Cardiac muscle cell (in vitro differentiated cells and primary cell): Measurements from ENCODE around the gene DSG2. TPM values are rescaled to one million over a fixed set of nuclear protein-coding genes. Genes with fewer than 3 reads are reported as not detected.

ENCODE experiments used
- DNase-seq, 2 donors: peaks; one replicate each; pipeline versions ENCODE4 v3.0.0 to v3.0.0-alpha.2; 2010 to 2017; ENCODE audit warnings: low read depth in 1 of 2, low spot score in 1 of 2
- H3K27ac ChIP-seq: fragments of 200-600 bp; sonication (generic); 2 replicates; pipeline ENCODE4 v1.5.1; 2016
- H3K27me3 ChIP-seq: fragments of 200-600 bp; sonication (generic); 2 replicates; pipeline ENCODE4 v1.6.0; 2016; ENCODE audit warnings: control low read depth
- H3K36me3 ChIP-seq: fragments of 200-600 bp; sonication (generic); 2 replicates; pipeline ENCODE4 v1.5.1; 2016; ENCODE audit warnings: control low read depth
- H3K4me1 ChIP-seq: fragments of 200-600 bp; sonication (generic); 2 replicates; pipeline ENCODE4 v1.8.1; 2017; ENCODE audit warnings: low read depth, mild to moderate bottlenecking, mixed run types
- H3K4me3 ChIP-seq: fragments of 200-600 bp; sonication (generic); 2 replicates; pipeline ENCODE4 v1.5.1; 2016; ENCODE audit warnings: mild to moderate bottlenecking
- H3K9me3 ChIP-seq: fragments of 200-600 bp; sonication (generic); 2 replicates; pipeline ENCODE4 v1.5.1; 2017; ENCODE audit warnings: low read depth, mild to moderate bottlenecking, control low read depth
- CTCF ChIP-seq: IDR thresholded peaks from 2 replicates; pipeline ENCODE4 v1.5.1; 2012; ENCODE audit warnings: low read depth, mild to moderate bottlenecking, low read length
- polyA plus RNA-seq: library from polyadenylated mRNA; unstranded; fragments of >200 nt; fragmentation: Nextera tagmentation; extraction: Ambion mirVana; gene quantifications from 2 replicates; pipeline ENCODE4 v1.2.1, GENCODE V29; 2016
- total RNA-seq: library from RNA; depleted of rRNA; stranded (reverse); fragments of >200 nt; gene quantifications from 2 replicates; pipeline ENCODE4 v1.2.3, GENCODE V29; 2016

Gene DSG2
- total and polyA plus RNA-seq, 2 experiments from 2014 or later: 34.1 to 45.3 TPM

- H3K4me3 ChIP-seq: no peak overlapping the region
- no peak overlapping the region for H3K27ac ChIP-seq
- peak in 1 of 2 donors; percentile 79 for DNase-seq
- TF ChIP-seq CTCF: no peak
- H3K36me3 ChIP-seq: no peaks in the 10 kb centered on the region
- H3K9me3 ChIP-seq: no peaks in the 10 kb centered on the region
- H3K4me1 ChIP-seq: peaks cover 12% of the 10 kb centered on the region
- H3K27me3 ChIP-seq: no peaks in the 10 kb centered on the region
These were observed 10.5 kb upstream of the DSG2 start for GRCh38 chr18:31487246-31488015.

GRCh38 chr18:31489311-31489710, 8.7 kb upstream of the DSG2 start:
- H3K27ac ChIP-seq: no peak overlapping the region
- DNase-seq: no peak
- H3K9me3 ChIP-seq: no peaks in the 10 kb centered on the region
- no peaks in the 10 kb centered on the region for H3K27me3 ChIP-seq
- peaks cover 12% of the 10 kb centered on the region for H3K4me1 ChIP-seq
- no peak for TF ChIP-seq CTCF
- no peaks in the 10 kb centered on the region for H3K36me3 ChIP-seq
- H3K4me3 ChIP-seq: no peak overlapping the region

GRCh38 chr18:31490387-31490786, 7.6 kb upstream of the DSG2 start:
- Histone ChIP-seq H3K36me3 (no peaks in the 10 kb centered on the region), H3K4me1 (peaks cover 12% of the 10 kb centered on the region), H3K4me3 (no peak overlapping the region), H3K27me3 (no peaks in the 10 kb centered on the region), H3K27ac (no peak overlapping the region), H3K9me3 (no peaks in the 10 kb centered on the region)
- DNase-seq: no peak
- no peak for TF ChIP-seq CTCF

GRCh38 chr18:31490833-31491232, 7.1 kb upstream of the DSG2 start:
- H3K27ac ChIP-seq: no peak overlapping the region
- H3K4me3 ChIP-seq: no peak overlapping the region
- peaks cover 9% of the 10 kb centered on the region for H3K4me1 ChIP-seq
- no peaks in the 10 kb centered on the region for H3K9me3 ChIP-seq
- DNase-seq: no peak
- H3K27me3 ChIP-seq: no peaks in the 10 kb centered on the region
- no peak for TF ChIP-seq CTCF
- H3K36me3 ChIP-seq: no peaks in the 10 kb centered on the region

GRCh38 chr18:31491586-31491985, 6.4 kb upstream of the DSG2 start:
- Histone ChIP-seq H3K27me3 (no peaks in the 10 kb centered on the region), H3K9me3 (no peaks in the 10 kb centered on the region), H3K36me3 (no peaks in the 10 kb centered on the region), H3K27ac (no peak overlapping the region), H3K4me3 (no peak overlapping the region), H3K4me1 (peaks cover 3% of the 10 kb centered on the region)
- no peak for TF ChIP-seq CTCF
- DNase-seq: no peak
